HepG2 (cell line): ENCODE data around the gene PFKFB2. TPM values are rescaled to one million over a fixed set of nuclear protein-coding genes. Genes with fewer than 3 reads are reported as not detected.

Source experiments
- ATAC-seq: fragments of 200-7000 bp; cut with Tn5 transposase; 3 replicates; pipeline ENCODE4 v1.9.1; 2020; ENCODE audit warnings: mild to moderate bottlenecking, moderate library complexity
- BruUV-seq: library from RNA; stranded (reverse); fragments of 400-500 nt; replicated peaks from 2 replicates; lab custom pipeline; 2021; lab: Mats Ljungman, UMichigan
- CTCF ChIA-PET: fragments of 300-600 bp; formaldehyde crosslinking; extraction: SDS; loops from one replicate; lab custom pipeline; 2021; ENCODE audit warnings: low total read pairs, inconsistent platforms, low intra/inter-chr PET ratio; lab: Yijun Ruan, JAX
- POLR2A ChIA-PET: fragments of 350-600 bp; sonication (Branson Sonifier 250); formaldehyde crosslinking; loops from one replicate; lab custom pipeline; 2020; ENCODE audit warnings: antibody characterized with exemption, inconsistent platforms; lab: Yijun Ruan, JAX
- DNase-seq: peaks from one replicate; pipeline ENCODE4 v3.0.0-alpha.2; 2015; ENCODE audit warnings: low spot score
- FAIRE-seq: peaks from 3 replicates; lab custom pipeline; 2011; peaks lifted over from hg19 to GRCh38; lab: Jason Lieb, UNC
- H2AFZ ChIP-seq: one replicate; pipeline ENCODE4 v1.6.1; 2011; ENCODE audit warnings: low read length, inconsistent platforms
- H3K27ac ChIP-seq: fragments of 300-600 bp; 3 replicates; pipeline ENCODE4 v1.8.0; 2011; ENCODE audit warnings: mixed run types, mild to moderate bottlenecking, mixed read lengths, low read length, inconsistent platforms; ENCODE audit not compliant: insufficient read depth; ENCODE audit errors: extremely low read length
- H3K27me3 ChIP-seq, 2 experiments: fragments of 200-600 bp in 1 of 2; 2 replicates in 1 of 2; 3 replicates in 1 of 2; pipeline versions ENCODE4 v1.6.0 to v1.8.0; 2011; ENCODE audit warnings: low read length in 2 of 2, mild to moderate bottlenecking in 2 of 2, moderate library complexity in 2 of 2, inconsistent platforms in 1 of 2; ENCODE audit not compliant: insufficient read depth in 2 of 2, control insufficient read depth in 1 of 2
- H3K36me3 ChIP-seq, 2 experiments: fragments of 200-600 bp in 1 of 2; replicated peaks in 1 of 2; 2 replicates in 1 of 2; 3 replicates in 1 of 2; pipeline versions ENCODE4 v1.5.1 to v1.8.0; 2011; ENCODE audit warnings: low read length in 2 of 2, inconsistent platforms in 1 of 2; ENCODE audit not compliant: insufficient read depth in 2 of 2, control insufficient read depth in 1 of 2
- H3K4me1 ChIP-seq: 2 replicates; pipeline ENCODE4 v1.5.1; 2012; ENCODE audit warnings: low read length, inconsistent platforms; ENCODE audit not compliant: insufficient read depth
- H3K4me2 ChIP-seq: 2 replicates; pipeline ENCODE4 v1.6.0; 2011; ENCODE audit warnings: low read depth, low read length, inconsistent platforms
- H3K4me3 ChIP-seq, 3 experiments: fragments of 200-600 bp in 1 of 3; sonication (generic), shearing (Covaris generic) in 1 of 3; replicated peaks in 1 of 3; 2 replicates each; pipeline ENCODE4 v1.5.1; 2011 to 2016; ENCODE audit warnings: low read length in 3 of 3, inconsistent platforms in 2 of 3, low read depth in 2 of 3, mild to moderate bottlenecking in 2 of 3, control low read depth in 1 of 3, mixed read lengths in 1 of 3; ENCODE audit not compliant: insufficient read depth in 1 of 3
- H3K79me2 ChIP-seq: one replicate; pipeline ENCODE4 v1.6.1; 2011; ENCODE audit warnings: low read length, inconsistent platforms; ENCODE audit not compliant: insufficient read depth
- H3K9ac ChIP-seq: 2 replicates; pipeline ENCODE4 v1.6.0; 2011; ENCODE audit warnings: mild to moderate bottlenecking, low read depth, low read length, inconsistent platforms; ENCODE audit not compliant: insufficient read depth
- H3K9me3 ChIP-seq: 2 replicates; pipeline ENCODE4 v1.5.1; 2012; ENCODE audit warnings: mild to moderate bottlenecking, low read length
- H4K20me1 ChIP-seq: 2 replicates; pipeline ENCODE4 v1.6.0; 2011; ENCODE audit warnings: inconsistent platforms, mild to moderate bottlenecking, low read length, moderate library complexity; ENCODE audit not compliant: insufficient read depth
- CBX2 ChIP-seq, 2 experiments: fragments of 200-600 bp in 1 of 2; sonication (generic); formaldehyde crosslinking in 1 of 2; IDR thresholded peaks; 2 replicates each; pipeline versions ENCODE4 v1.7.0 to v1.8.1; 2018 to 2022; ENCODE audit warnings: low read depth in 2 of 2, low read length in 1 of 2, mild to moderate bottlenecking in 1 of 2, missing genetic modification reagents in 1 of 2
- GATA4 ChIP-seq: sonication (generic); IDR thresholded peaks from 2 replicates; pipeline ENCODE4 v1.6.1; 2016; ENCODE audit warnings: antibody characterized with exemption, low read depth, borderline replicate concordance
- GATAD1 ChIP-seq: IDR thresholded peaks from 2 replicates; pipeline ENCODE4 v1.6.1; 2016; ENCODE audit warnings: missing genetic modification reagents, missing compliant biosample characterization
- GLI4 ChIP-seq: sonication (generic); formaldehyde crosslinking; IDR thresholded peaks from 2 replicates; pipeline ENCODE4 v1.5.1; 2020; ENCODE audit warnings: missing genetic modification reagents, mild to moderate bottlenecking, moderate library complexity, borderline replicate concordance
- HMGXB4 ChIP-seq, 2 experiments: sonication (generic) in 1 of 2; formaldehyde crosslinking in 1 of 2; IDR thresholded peaks; 2 replicates each; pipeline versions ENCODE4 v1.4.0 to v1.6.1; 2018 to 2020; ENCODE audit warnings: missing genetic modification reagents in 2 of 2, borderline replicate concordance in 1 of 2, low read depth in 1 of 2, mild to moderate bottlenecking in 1 of 2, missing biosample characterization in 1 of 2
- MTA1 ChIP-seq: sonication (generic); formaldehyde crosslinking; IDR thresholded peaks from 2 replicates; pipeline ENCODE4 v1.4.0; 2020; ENCODE audit warnings: missing genetic modification reagents, mild to moderate bottlenecking, borderline replicate concordance
- NFYB ChIP-seq: sonication (generic); formaldehyde crosslinking; IDR thresholded peaks from 2 replicates; pipeline ENCODE4 v1.4.0; 2020; ENCODE audit warnings: missing genetic modification reagents
- NR2F2 ChIP-seq: IDR thresholded peaks from 2 replicates; pipeline ENCODE4 v1.6.1; 2012; ENCODE audit warnings: low read depth, inconsistent platforms, borderline replicate concordance
- PHF5A ChIP-seq: IDR thresholded peaks from one replicate; pipeline ENCODE4 v1.6.1; 2018; ENCODE audit warnings: low read depth, missing genetic modification reagents; ENCODE audit not compliant: unreplicated experiment
- RCOR2 ChIP-seq: IDR thresholded peaks from 2 replicates; pipeline ENCODE4 v1.6.1; 2016; ENCODE audit warnings: missing biosample characterization, missing genetic modification reagents
- RXRB ChIP-seq: IDR thresholded peaks from 2 replicates; pipeline ENCODE4 v1.6.1; 2016; ENCODE audit warnings: borderline replicate concordance, missing genetic modification reagents, missing compliant biosample characterization
- SKI ChIP-seq: fragments of 450-650 bp; IDR thresholded peaks from one replicate; pipeline ENCODE4 v1.6.1; 2018; ENCODE audit warnings: mild to moderate bottlenecking; ENCODE audit not compliant: partially characterized antibody
- TBL1XR1 ChIP-seq: fragments of 150-350 bp; IDR thresholded peaks from 2 replicates; pipeline ENCODE4 v1.6.1; 2014; ENCODE audit warnings: borderline replicate concordance, low read length; ENCODE audit not compliant: partially characterized antibody
- TOE1 ChIP-seq: sonication (generic); formaldehyde crosslinking; IDR thresholded peaks from 2 replicates; pipeline ENCODE4 v1.4.0; 2020; ENCODE audit warnings: mild to moderate bottlenecking, missing genetic modification reagents
- WIZ ChIP-seq: sonication (generic); formaldehyde crosslinking; IDR thresholded peaks from 2 replicates; pipeline ENCODE4 v1.5.1; 2020; ENCODE audit warnings: mild to moderate bottlenecking, missing genetic modification reagents
- ZFP62 ChIP-seq: sonication (generic); formaldehyde crosslinking; IDR thresholded peaks from 2 replicates; pipeline ENCODE4 v1.4.0; 2020; ENCODE audit warnings: missing genetic modification reagents
- ZNF644 ChIP-seq: IDR thresholded peaks from 2 replicates; pipeline ENCODE4 v1.6.1; 2016; ENCODE audit warnings: low read depth
- ZNF747 ChIP-seq: sonication (generic); formaldehyde crosslinking; IDR thresholded peaks from 2 replicates; pipeline ENCODE4 v1.8.1; 2023; ENCODE audit warnings: missing genetic modification reagents, mild to moderate bottlenecking, borderline replicate concordance
- ZNF891 ChIP-seq: sonication (generic); formaldehyde crosslinking; IDR thresholded peaks from 2 replicates; pipeline ENCODE4 v1.5.0; 2020; ENCODE audit warnings: mild to moderate bottlenecking, missing genetic modification reagents
- WGBS: methylation state at CpG from one replicate; pipeline ENCODE4 v1.1.6; 2017; ENCODE audit warnings: low lambda C conversion rate; 5-methylcytosine and 5-hydroxymethylcytosine counted together
- in situ Hi-C: cut with HindIII; loops from 2 replicates; pipeline ENCODE4 v1.10.0; 2017; ENCODE audit warnings: low pct_unique_long_range_greater_than_20kb; ENCODE audit not compliant: extremely low pct_ligation_motif_present
- intact Hi-C: fragments of 100-400 bp; cut with micrococcal nuclease; formaldehyde crosslinking; loops from one replicate; pipeline ENCODE4 v1.10.0; 2022; ENCODE audit not compliant: unreplicated experiment
- polyA plus RNA-seq, 8 experiments: library from polyadenylated mRNA; depleted of rRNA in 3 of 8; stranded (reverse) in 7 of 8; unstranded in 1 of 8; fragments of >200 nt; fragmentation: Illumina TruSeq in 4 of 8; extraction: Trizol in 4 of 8; gene quantifications; 2 replicates each; pipeline versions ENCODE4 v1.2.1 to v1.2.3, GENCODE V29; 2011 to 2016; ENCODE audit warnings: low read depth in 4 of 8, missing spikeins in 1 of 8, mixed read lengths in 1 of 8; ENCODE audit not compliant: insufficient read depth in 1 of 8
- total RNA-seq, 5 experiments: library from RNA; depleted of rRNA; stranded (reverse); fragments of >200 nt; fragmentation: Illumina TruSeq; extraction: Trizol; gene quantifications; 2 replicates each; pipeline ENCODE4 v1.2.3, GENCODE V29; 2016; ENCODE audit warnings: low read depth in 1 of 5
- TF ChIP-seq, protein P1 (sequence below): sonication (generic); formaldehyde crosslinking; IDR thresholded peaks from 2 replicates; pipeline ENCODE4 v1.8.1; 2023; ENCODE audit warnings: mild to moderate bottlenecking, missing genetic modification reagents

PFKFB2 gene
- total and polyA plus RNA-seq, 2 of the 13 experiments (the other 11 are each of a cell fraction or from before 2014, with no cell fraction given): 4.6 to 10.6 TPM

GRCh38 chr1:207034998-207035397, 18.1 kb upstream of the PFKFB2 start:
- no peak overlapping the region for H2AFZ ChIP-seq
- FAIRE-seq: no peak
- CTCF ChIA-PET: no interaction called here

DNA sequence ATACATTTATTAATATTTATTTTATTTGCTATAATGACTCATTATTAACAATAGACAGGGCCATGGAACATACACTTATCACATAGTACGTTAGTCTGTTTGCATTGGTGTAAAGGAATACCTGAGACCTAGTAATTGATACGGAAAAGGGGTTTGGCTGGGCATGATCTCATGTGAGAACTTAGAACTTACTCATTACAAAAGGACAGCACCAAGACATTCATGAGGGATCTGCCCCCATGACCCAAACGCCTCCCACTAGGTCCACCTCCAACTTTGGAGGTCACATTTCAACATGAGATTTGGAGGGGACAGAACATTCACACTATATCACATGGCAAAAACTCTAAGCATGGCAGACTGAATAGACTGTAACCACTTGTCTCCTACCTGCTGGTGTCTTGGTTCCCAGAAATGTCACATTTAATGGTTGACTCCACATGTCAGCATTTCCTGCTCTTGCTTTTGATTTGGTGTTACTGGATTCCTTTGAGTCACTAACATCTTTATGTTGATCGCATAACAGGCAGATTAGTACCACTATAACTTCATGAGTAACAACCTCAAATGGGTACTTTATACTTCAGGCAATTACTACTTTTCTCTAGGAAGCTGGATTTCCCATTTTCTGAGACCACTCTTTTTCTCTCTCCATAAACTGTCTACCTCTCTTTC, 17.1 kb upstream of the PFKFB2 start:
- POLR2A ChIA-PET: no interaction called here
- BruUV-seq: no TSS peak
- TF ChIP-seq GLI4 (CRISPR knock-in tag): no peak
- TF ChIP-seq ZNF891 (CRISPR knock-in tag): no peak
- no peak for TF ChIP-seq RXRB (CRISPR knock-in tag)
- TF ChIP-seq SKI: no peak
- no peak for TF ChIP-seq ZNF644 (CRISPR knock-in tag)
- TF ChIP-seq PHF5A (CRISPR knock-in tag): no peak
- TF ChIP-seq HMGXB4 (CRISPR knock-in tag; IDR thresholded peaks at IDR 0.05; ENCODE audit: borderline replicate concordance in 1 of 2, low read depth in 1 of 2): no peak
- TF ChIP-seq NR2F2: no peak
- no peak for TF ChIP-seq WIZ (CRISPR knock-in tag)
- no peak for TF ChIP-seq ZFP62 (CRISPR knock-in tag)
- TF ChIP-seq NFYB: no peak
- TF ChIP-seq, protein P1, sequence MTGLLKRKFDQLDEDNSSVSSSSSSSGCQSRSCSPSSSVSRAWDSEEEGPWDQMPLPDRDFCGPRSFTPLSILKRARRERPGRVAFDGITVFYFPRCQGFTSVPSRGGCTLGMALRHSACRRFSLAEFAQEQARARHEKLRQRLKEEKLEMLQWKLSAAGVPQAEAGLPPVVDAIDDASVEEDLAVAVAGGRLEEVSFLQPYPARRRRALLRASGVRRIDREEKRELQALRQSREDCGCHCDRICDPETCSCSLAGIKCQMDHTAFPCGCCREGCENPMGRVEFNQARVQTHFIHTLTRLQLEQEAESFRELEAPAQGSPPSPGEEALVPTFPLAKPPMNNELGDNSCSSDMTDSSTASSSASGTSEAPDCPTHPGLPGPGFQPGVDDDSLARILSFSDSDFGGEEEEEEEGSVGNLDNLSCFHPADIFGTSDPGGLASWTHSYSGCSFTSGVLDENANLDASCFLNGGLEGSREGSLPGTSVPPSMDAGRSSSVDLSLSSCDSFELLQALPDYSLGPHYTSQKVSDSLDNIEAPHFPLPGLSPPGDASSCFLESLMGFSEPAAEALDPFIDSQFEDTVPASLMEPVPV (CRISPR knock-in tag): no peak

More at GRCh38 chr1:207034998-207035397, 18.1 kb upstream of the PFKFB2 start:
- in situ Hi-C loops: no loop called here
- POLR2A ChIA-PET: no interaction called here
- no peaks in the 10 kb centered on the region for H3K36me3 ChIP-seq
- H3K4me1 ChIP-seq: peaks cover 58% of the 10 kb centered on the region
- H3K4me2 ChIP-seq: no peak overlapping the region
- H3K9ac ChIP-seq: no peak overlapping the region
- no peak for TF ChIP-seq ZNF747 (CRISPR knock-in tag)
- no peak for TF ChIP-seq CBX2 (IDR thresholded peaks at IDR 0.05; ENCODE audit: low read depth, low read length)
- no peak for TF ChIP-seq CBX2 (CRISPR knock-in tag; IDR thresholded peaks at IDR 0.05; ENCODE audit: low read depth)
- no peak for TF ChIP-seq TOE1 (CRISPR knock-in tag)
- TF ChIP-seq GATAD1 (CRISPR knock-in tag): no peak
- no peak for TF ChIP-seq GATA4
- TF ChIP-seq MTA1: no peak
- TF ChIP-seq TBL1XR1: no peak
- TF ChIP-seq RCOR2: no peak
- H3K27me3 ChIP-seq: no peaks in the 10 kb centered on the region; a peak in 1 of 5 replicates
- DNase-seq (no peak), ATAC-seq (no peak)
- H3K4me3 ChIP-seq: no peak overlapping the region
- intact Hi-C loops: no loop called here
- no peak overlapping the region for H3K27ac ChIP-seq
- BruUV-seq: no TSS peak
- no peaks in the 10 kb centered on the region for H3K79me2 ChIP-seq
- H3K9me3 ChIP-seq: no peaks in the 10 kb centered on the region
- H4K20me1 ChIP-seq: no peaks in the 10 kb centered on the region

More for the DNA sequence above, 17.1 kb upstream of the PFKFB2 start:
- no peaks in the 10 kb centered on the region; a peak in 1 of 5 replicates for H3K27me3 ChIP-seq
- CTCF ChIA-PET: no interaction called here
- 32% methylated on average over 4 of the region's 4 CpGs for WGBS
- no peaks in the 10 kb centered on the region for H3K9me3 ChIP-seq
- no peak for DNase-seq
- H2AFZ ChIP-seq: no peak overlapping the region
- H4K20me1 ChIP-seq: no peaks in the 10 kb centered on the region
- H3K36me3 ChIP-seq: no peaks in the 10 kb centered on the region
- H3K9ac ChIP-seq: no peak overlapping the region
- in situ Hi-C loops (no loop called here), intact Hi-C loops (no loop called here)
- H3K79me2 ChIP-seq: no peaks in the 10 kb centered on the region
- no peak for FAIRE-seq
- no peak overlapping the region for H3K27ac ChIP-seq
- no peak overlapping the region for H3K4me3 ChIP-seq
- no peak for ATAC-seq
- H3K4me1 ChIP-seq: peaks cover 53% of the 10 kb centered on the region
- no peak overlapping the region for H3K4me2 ChIP-seq
